H9 (cell line): Measurements from ENCODE around the gene LRRC63. TPM values are rescaled to one million over a fixed set of nuclear protein-coding genes. Genes with fewer than 3 reads are reported as not detected.
"Not testable (repeated sequence)": the region's sequence is repeated elsewhere in the genome, so short reads cannot be mapped to it uniquely, and the experiment has no call there.

Experiments used
- DNase-seq: peaks from one replicate; pipeline ENCODE4 v3.0.0-alpha.2; 2017
- H2AFZ ChIP-seq: one replicate; pipeline ENCODE4 v1.6.1; 2013; ENCODE audit warnings: mild to moderate bottlenecking, low read length, control low read depth, moderate library complexity
- H2AK5ac ChIP-seq: 2 replicates; pipeline ENCODE4 v1.6.1; 2013; ENCODE audit warnings: low read length, control low read depth, mixed read lengths; ENCODE audit not compliant: insufficient read length
- H2BK120ac ChIP-seq: one replicate; pipeline ENCODE4 v1.6.1; 2013; ENCODE audit warnings: low read depth, mild to moderate bottlenecking, low read length, control low read depth, inconsistent platforms; ENCODE audit not compliant: poor library complexity, severe bottlenecking
- H2BK12ac ChIP-seq: 2 replicates; pipeline ENCODE4 v1.6.1; 2013; ENCODE audit warnings: low read length, control low read depth, mixed read lengths, low read depth; ENCODE audit not compliant: insufficient read length
- H2BK15ac ChIP-seq: 2 replicates; pipeline ENCODE4 v1.6.1; 2013; ENCODE audit warnings: low read depth, low read length, control low read depth
- H2BK20ac ChIP-seq: one replicate; pipeline ENCODE4 v1.6.1; 2013; ENCODE audit warnings: low read depth, mild to moderate bottlenecking, low read length, control low read depth, inconsistent platforms; ENCODE audit not compliant: poor library complexity, severe bottlenecking
- H2BK5ac ChIP-seq: 2 replicates; pipeline ENCODE4 v1.6.1; 2013; ENCODE audit warnings: low read length, control low read depth, mixed read lengths; ENCODE audit not compliant: insufficient read length
- H3K14ac ChIP-seq: 2 replicates; pipeline ENCODE4 v1.6.1; 2013; ENCODE audit warnings: low read length, control low read depth; ENCODE audit not compliant: insufficient read depth
- H3K18ac ChIP-seq: 2 replicates; pipeline ENCODE4 v1.6.1; 2013; ENCODE audit warnings: low read depth, mild to moderate bottlenecking, mixed read lengths, low read length, control low read depth; ENCODE audit not compliant: insufficient read length
- H3K23ac ChIP-seq: 2 replicates; pipeline ENCODE4 v1.6.1; 2013; ENCODE audit warnings: low read length, control low read depth, mixed read lengths, low read depth; ENCODE audit not compliant: insufficient read length
- H3K23me2 ChIP-seq: 2 replicates; pipeline ENCODE4 v1.6.1; 2013; ENCODE audit warnings: low read depth, mild to moderate bottlenecking, mixed read lengths, low read length, control low read depth; ENCODE audit not compliant: insufficient read length, poor library complexity, severe bottlenecking
- H3K27ac ChIP-seq: 2 replicates; pipeline ENCODE4 v1.5.1; 2013; ENCODE audit warnings: low read length, control low read depth, mixed read lengths, low read depth; ENCODE audit not compliant: insufficient read length
- H3K27me3 ChIP-seq: 2 replicates; pipeline ENCODE4 v1.6.1; 2013; ENCODE audit warnings: low read length, control low read depth, inconsistent platforms; ENCODE audit not compliant: insufficient read depth
- H3K4ac ChIP-seq: 2 replicates; pipeline ENCODE4 v1.6.1; 2013; ENCODE audit warnings: low read depth, mild to moderate bottlenecking, control low read depth, inconsistent platforms, low read length, moderate library complexity
- H3K4me1 ChIP-seq: 2 replicates; pipeline ENCODE4 v1.6.1; 2013; ENCODE audit warnings: low read length, control low read depth, inconsistent platforms; ENCODE audit not compliant: insufficient read depth
- H3K4me2 ChIP-seq: 2 replicates; pipeline ENCODE4 v1.6.1; 2013; ENCODE audit warnings: low read length, control low read depth, mixed read lengths; ENCODE audit not compliant: insufficient read length, insufficient read depth
- H3K56ac ChIP-seq: 2 replicates; pipeline ENCODE4 v1.6.1; 2013; ENCODE audit warnings: low read depth, mild to moderate bottlenecking, mixed read lengths, low read length, control low read depth; ENCODE audit not compliant: insufficient read length
- H3K79me1 ChIP-seq: 2 replicates; pipeline ENCODE4 v1.6.1; 2013; ENCODE audit warnings: low read depth, mild to moderate bottlenecking, moderate library complexity, low read length, control low read depth, inconsistent platforms; ENCODE audit not compliant: insufficient read depth, poor library complexity, severe bottlenecking
- H3K79me2 ChIP-seq: 2 replicates; pipeline ENCODE4 v1.6.1; 2013; ENCODE audit warnings: low read length, control low read depth, inconsistent platforms; ENCODE audit not compliant: insufficient read depth
- H3K9ac ChIP-seq: 2 replicates; pipeline ENCODE4 v1.6.1; 2013; ENCODE audit warnings: low read length, control low read depth, mixed read lengths; ENCODE audit not compliant: insufficient read length; ENCODE audit errors: extremely low read depth
- H3K9me3 ChIP-seq: one replicate; pipeline ENCODE4 v1.6.1; 2013; ENCODE audit warnings: low read depth, low read length, inconsistent platforms; ENCODE audit not compliant: control insufficient read depth
- H3T11ph ChIP-seq: one replicate; pipeline ENCODE4 v1.6.1; 2013; ENCODE audit warnings: mild to moderate bottlenecking, low read length, control low read depth, inconsistent platforms
- H4K20me1 ChIP-seq: one replicate; pipeline ENCODE4 v1.6.1; 2013; ENCODE audit not compliant: control insufficient read depth, insufficient read length, insufficient read depth
- H4K5ac ChIP-seq: 2 replicates; pipeline ENCODE4 v1.6.1; 2013; ENCODE audit warnings: low read depth, mild to moderate bottlenecking, mixed read lengths, low read length, control low read depth; ENCODE audit not compliant: insufficient read length
- H4K8ac ChIP-seq: replicated peaks from 2 replicates; pipeline ENCODE4 v1.6.1; 2013; ENCODE audit warnings: low read length, control low read depth, mixed read lengths, low read depth; ENCODE audit not compliant: insufficient read length
- H4K91ac ChIP-seq: 2 replicates; pipeline ENCODE4 v1.6.1; 2013; ENCODE audit warnings: low read depth, mild to moderate bottlenecking, moderate library complexity, mixed read lengths, low read length, control low read depth; ENCODE audit not compliant: insufficient read length
- H3K27ac Mint-ChIP-seq, 3 experiments: 2 replicates in 2 of 3; 3 replicates in 1 of 3; pipeline ENCODE4 v1.8.0; 2020 to 2021; ENCODE audit warnings: mixed read lengths in 3 of 3, mild to moderate bottlenecking in 1 of 3, moderate library complexity in 1 of 3
- H3K27me3 Mint-ChIP-seq: 2 replicates; pipeline ENCODE4 v1.8.0; 2021; ENCODE audit warnings: low read depth, mild to moderate bottlenecking, moderate library complexity, mixed read lengths
- H3K36me3 Mint-ChIP-seq, 3 experiments: 2 replicates in 2 of 3; 3 replicates in 1 of 3; pipeline ENCODE4 v1.8.0; 2020 to 2021; ENCODE audit warnings: low read depth in 3 of 3, mixed read lengths in 3 of 3; ENCODE audit not compliant: insufficient read depth in 1 of 3
- H3K4me1 Mint-ChIP-seq, 2 experiments: 2 replicates each; pipeline ENCODE4 v1.8.0; 2020; ENCODE audit warnings: mixed read lengths in 2 of 2
- H3K4me3 Mint-ChIP-seq, 2 experiments: 2 replicates in 1 of 2; 3 replicates in 1 of 2; pipeline ENCODE4 v1.8.0; 2020 to 2021; ENCODE audit warnings: mild to moderate bottlenecking in 2 of 2, mixed read lengths in 2 of 2, moderate library complexity in 1 of 2
- H3K9me3 Mint-ChIP-seq, 2 experiments: 2 replicates in 1 of 2; 3 replicates in 1 of 2; pipeline ENCODE4 v1.8.0; 2020; ENCODE audit warnings: mild to moderate bottlenecking in 2 of 2, mixed read lengths in 2 of 2, moderate library complexity in 1 of 2
- CTCF ChIP-seq: fragments of 200-600 bp; sonication (generic); conservative IDR thresholded peaks from 3 replicates; pipeline ENCODE4 v1.8.0; 2021; ENCODE audit warnings: antibody characterized with exemption, mild to moderate bottlenecking
- WGBS: extraction: QIAGEN DNeasy Blood & Tissue Kit; methylation state at CpG from one replicate; pipeline ENCODE4 v1.1.7; 2013; ENCODE audit warnings: missing lambda C conversion rate, low lambda C conversion rate, mixed read lengths; ENCODE audit not compliant: insufficient read length; ENCODE audit errors: extremely low coverage; 5-methylcytosine and 5-hydroxymethylcytosine counted together
- total RNA-seq: library from RNA; stranded (reverse); gene quantifications from 2 replicates; pipeline ENCODE4 v1.2.1, GENCODE V29; 2021

LRRC63 gene
- total RNA-seq, 1 experiment from 2014 or later = not detected

- H3K27ac Mint-ChIP-seq = no peak overlapping the region
- H3K4ac ChIP-seq = no peak overlapping the region
- no peak overlapping the region for H2BK20ac ChIP-seq
- no peaks in the 10 kb centered on the region for H3K9me3 Mint-ChIP-seq
- no peaks in the 10 kb centered on the region for H3K23me2 ChIP-seq
- no peak overlapping the region for H3K23ac ChIP-seq
- H4K91ac ChIP-seq = no peak overlapping the region
- no peak for DNase-seq
- H3K27me3 Mint-ChIP-seq = no peaks in the 10 kb centered on the region
- H3K79me2 ChIP-seq = no peaks in the 10 kb centered on the region
- peaks cover 4 to 7% of the 10 kb centered on the region in 2 experiments; a peak in 3 of 4 replicates for H3K4me1 Mint-ChIP-seq
- H3K9me3 ChIP-seq = no peaks in the 10 kb centered on the region
- no peaks in the 10 kb centered on the region for H3K27me3 ChIP-seq
- no peak overlapping the region for H2BK5ac ChIP-seq
- no peak overlapping the region for H3K14ac ChIP-seq
- H3K79me1 ChIP-seq = no peaks in the 10 kb centered on the region
- H4K20me1 ChIP-seq = no peaks in the 10 kb centered on the region
- H2BK120ac ChIP-seq = no peak overlapping the region
- no peaks in the 10 kb centered on the region for H3K36me3 Mint-ChIP-seq
- no peak for TF ChIP-seq CTCF
- H3K27ac ChIP-seq = no peak overlapping the region
- H4K5ac ChIP-seq = no peak overlapping the region
- no peak overlapping the region for H3K4me2 ChIP-seq
- no peak overlapping the region for H4K8ac ChIP-seq
- H3K18ac ChIP-seq = no peak overlapping the region
- WGBS = no CpG with 5 or more reads among the region's 2 CpGs
- H3K4me3 Mint-ChIP-seq = no peak overlapping the region
- H3K4me1 ChIP-seq = no peaks in the 10 kb centered on the region
- no peak overlapping the region for H3K56ac ChIP-seq
- no peak overlapping the region for H2BK12ac ChIP-seq
- no peak overlapping the region for H2BK15ac ChIP-seq
- H3K9ac ChIP-seq = no peak overlapping the region
- no peak overlapping the region for H3T11ph ChIP-seq
- no peak overlapping the region for H2AK5ac ChIP-seq
- H2AFZ ChIP-seq = no peak overlapping the region
These were observed 70.1 kb downstream of the LRRC63 start for GRCh38 chr13:46281779-46282178.

GRCh38 chr13:46283912-46284824, 72.4 kb downstream of the LRRC63 start:
- not testable (repeated sequence) for H4K8ac ChIP-seq, H3K18ac ChIP-seq, H2BK120ac ChIP-seq, H2BK5ac ChIP-seq, H3T11ph ChIP-seq, H3K27ac ChIP-seq, H2AK5ac ChIP-seq, H4K5ac ChIP-seq, H2BK12ac ChIP-seq, H2BK20ac ChIP-seq, H3K4me3 Mint-ChIP-seq, H3K14ac ChIP-seq, H3K27me3 Mint-ChIP-seq, H3K4me1 Mint-ChIP-seq, H3K23me2 ChIP-seq, H3K79me2 ChIP-seq, H4K20me1 ChIP-seq, H3K9ac ChIP-seq, H2AFZ ChIP-seq, H3K9me3 ChIP-seq, H3K27me3 ChIP-seq, H3K9me3 Mint-ChIP-seq, H2BK15ac ChIP-seq, H3K4me2 ChIP-seq, H3K23ac ChIP-seq, DNase-seq, H3K4ac ChIP-seq, H4K91ac ChIP-seq, H3K56ac ChIP-seq, H3K36me3 Mint-ChIP-seq, H3K4me1 ChIP-seq, H3K79me1 ChIP-seq
- no CpG with 5 or more reads among the region's 16 CpGs for WGBS
- H3K27ac Mint-ChIP-seq = 0 out of 7 replicates have a peak overlapping the region, but pooled peaks of 1 of the 3 experiments have one; percentile 10
